NCI-H82 (cell line): Measurements from ENCODE around the gene NEK10.
A peak's percentile ranks its signal among the peaks of the same experiment; 100 is the strongest.

ENCODE experiments used
- DNase-seq: peaks from one replicate; lab custom pipeline; 2025; lab: John Stamatoyannopoulos, UW

Gene NEK10

DNA sequence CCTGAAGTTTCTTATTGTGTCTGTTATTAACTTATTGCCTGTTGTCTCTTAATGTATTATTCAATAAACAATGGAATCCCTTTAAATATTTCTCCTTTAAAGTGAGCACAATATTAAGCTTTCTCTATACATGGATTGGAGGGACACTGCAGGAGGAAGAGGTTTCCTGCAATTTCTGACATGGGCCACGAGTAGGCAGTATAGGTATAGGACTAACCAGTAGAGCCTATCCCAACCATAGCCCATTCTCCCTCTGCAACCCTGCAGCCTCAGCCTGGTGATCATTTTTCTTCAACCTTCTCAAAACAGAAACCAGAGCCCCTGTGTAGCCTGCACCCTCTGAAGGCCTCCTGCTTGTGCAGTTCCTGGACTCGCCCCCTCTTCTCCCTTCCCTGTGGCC, 124.8 kb downstream of the NEK10 start:
- no peak for DNase-seq

DNA sequence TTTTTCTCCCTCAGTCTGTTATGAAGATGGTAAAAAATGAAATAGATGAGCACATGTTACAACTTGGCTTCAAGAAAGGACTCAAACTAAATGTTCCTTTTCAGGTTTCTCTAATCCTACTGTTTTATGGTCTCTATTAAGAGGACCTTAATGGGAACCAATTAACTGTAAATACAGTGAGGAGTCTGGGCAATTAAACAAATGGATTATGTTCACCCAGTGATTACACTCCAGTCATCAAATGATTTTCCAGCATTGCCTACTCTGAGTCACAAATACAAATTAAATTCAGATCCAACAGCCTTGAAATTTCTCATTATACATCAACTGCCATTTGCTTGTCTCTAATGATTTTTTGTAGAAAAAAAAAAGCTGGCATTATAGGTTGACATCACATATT, 129.2 kb downstream of the NEK10 start:
- DNase-seq: no peak

DNA sequence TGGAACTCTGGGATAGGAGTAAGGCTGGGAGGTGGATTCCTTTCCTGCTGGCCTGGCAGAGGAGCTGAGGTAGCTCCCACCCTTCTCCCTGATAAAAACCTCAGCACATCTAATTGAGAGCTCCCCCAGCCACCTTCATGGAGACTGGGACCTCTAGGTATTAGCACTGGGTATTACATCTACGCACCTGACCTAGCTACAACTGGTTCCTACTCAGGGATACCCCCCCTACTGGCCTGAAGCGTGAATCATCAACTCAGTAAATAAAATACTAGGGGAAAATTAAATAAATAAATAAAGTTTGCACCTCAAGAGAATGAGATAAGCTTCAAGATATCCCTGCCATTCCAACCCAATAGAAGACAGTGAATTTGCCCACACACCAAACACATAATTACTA, 140.4 kb downstream of the NEK10 start:
- DNase-seq: no peak

DNA sequence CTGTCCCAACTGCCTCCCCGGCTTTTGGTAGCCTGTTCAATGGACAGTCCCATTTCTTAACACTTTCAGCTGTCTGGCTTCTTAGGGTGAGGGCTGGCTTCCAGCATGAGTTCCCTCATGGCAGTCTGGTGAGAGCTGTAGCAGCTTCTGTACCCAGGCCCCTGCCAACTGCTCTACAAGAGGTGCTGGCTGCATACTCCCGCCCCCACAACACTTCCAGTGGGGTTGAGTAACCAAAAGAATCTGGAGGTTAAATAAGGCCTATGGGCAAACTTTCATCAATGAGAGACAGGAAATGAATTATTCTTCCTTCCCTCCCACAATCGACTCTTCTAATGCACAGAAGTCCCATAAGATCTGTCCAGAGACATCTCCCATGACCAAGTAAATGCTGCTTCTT, 145.0 kb downstream of the NEK10 start:
- no peak for DNase-seq

DNA sequence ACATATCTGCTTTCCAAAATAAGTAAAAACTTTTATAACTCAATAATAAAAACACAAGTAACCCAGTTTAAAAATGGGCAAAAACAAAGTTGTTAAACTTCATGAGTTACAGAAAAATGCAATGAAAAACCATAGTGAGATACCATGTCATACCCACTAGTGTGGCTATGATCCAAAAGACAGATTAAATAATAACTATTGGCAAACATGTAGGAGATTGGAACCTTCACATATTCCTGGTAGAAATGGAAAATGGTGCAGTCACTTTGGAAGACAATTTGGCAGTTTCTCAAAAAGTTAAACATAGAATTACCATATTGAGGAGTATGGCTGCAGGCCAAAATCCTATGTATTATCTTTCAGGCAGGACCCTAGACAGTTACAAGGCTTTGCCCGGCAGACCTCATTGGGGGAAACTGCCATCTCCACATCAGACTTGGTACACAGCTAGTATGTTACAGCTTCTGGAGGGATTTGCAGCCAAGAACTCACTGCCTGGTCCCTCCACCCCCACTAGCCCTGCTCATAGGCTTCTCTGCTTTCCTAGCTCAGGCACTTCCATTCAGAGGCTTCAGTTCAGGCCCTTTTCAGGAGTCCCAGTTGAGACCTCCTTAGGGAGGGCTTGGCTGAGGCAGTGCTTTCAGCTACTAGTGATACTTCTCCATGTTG, 147.8 kb downstream of the NEK10 start:
- DNase-seq: no peak

DNA sequence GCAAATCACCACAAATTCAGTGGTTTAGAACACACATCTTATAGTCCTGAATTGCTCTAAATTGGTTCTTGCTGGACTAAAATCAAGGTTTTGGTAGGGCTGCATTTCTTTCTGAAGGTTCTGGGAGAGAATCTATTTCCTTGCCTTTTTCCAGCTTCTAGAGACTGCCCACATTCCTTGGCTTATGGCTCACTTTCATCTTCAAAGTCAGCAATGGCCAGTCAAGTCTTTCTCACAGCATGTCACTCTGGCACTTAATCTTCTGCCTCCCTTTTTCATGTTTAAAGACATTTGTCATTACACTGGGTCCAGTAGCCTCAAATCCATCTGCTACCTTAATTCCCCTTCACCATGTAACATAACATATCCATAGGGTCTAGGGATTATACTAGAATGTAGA, 149.0 kb downstream of the NEK10 start:
- peak; percentile 31 for DNase-seq

DNA sequence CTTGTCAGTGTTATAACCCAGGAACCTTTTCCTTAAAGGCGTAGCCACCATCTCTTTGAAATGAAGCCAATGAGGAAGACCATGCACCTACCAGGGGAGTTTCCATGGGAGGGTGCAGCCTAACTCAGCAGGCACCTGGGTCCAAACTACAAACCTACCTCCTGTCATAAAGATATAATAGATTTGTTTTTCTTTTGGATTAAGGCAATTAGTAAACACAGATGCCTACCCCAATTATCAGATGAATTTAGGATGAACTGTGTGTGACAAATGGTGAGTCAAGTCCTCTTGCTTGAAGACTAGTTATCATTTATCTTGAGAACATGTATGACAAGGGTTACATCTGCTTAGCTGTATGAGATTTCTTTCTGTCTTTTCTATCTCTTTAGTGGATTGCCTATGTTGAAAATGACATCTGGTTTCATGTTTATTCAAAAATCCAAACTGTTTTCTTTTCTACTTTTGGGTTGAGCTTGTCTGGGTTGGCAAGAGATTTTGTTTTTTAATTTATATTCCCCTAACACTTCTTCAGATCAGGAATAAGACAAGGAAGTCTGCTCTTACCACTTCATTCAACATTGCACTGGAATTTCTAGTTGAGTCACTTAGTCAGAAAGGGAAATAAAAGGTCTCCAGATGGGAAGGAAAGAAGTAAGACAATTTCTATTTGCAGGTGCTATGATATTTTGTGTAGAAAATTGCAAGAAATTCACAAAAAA, 149.9 kb downstream of the NEK10 start:
- peak; percentile 36 for DNase-seq

DNA sequence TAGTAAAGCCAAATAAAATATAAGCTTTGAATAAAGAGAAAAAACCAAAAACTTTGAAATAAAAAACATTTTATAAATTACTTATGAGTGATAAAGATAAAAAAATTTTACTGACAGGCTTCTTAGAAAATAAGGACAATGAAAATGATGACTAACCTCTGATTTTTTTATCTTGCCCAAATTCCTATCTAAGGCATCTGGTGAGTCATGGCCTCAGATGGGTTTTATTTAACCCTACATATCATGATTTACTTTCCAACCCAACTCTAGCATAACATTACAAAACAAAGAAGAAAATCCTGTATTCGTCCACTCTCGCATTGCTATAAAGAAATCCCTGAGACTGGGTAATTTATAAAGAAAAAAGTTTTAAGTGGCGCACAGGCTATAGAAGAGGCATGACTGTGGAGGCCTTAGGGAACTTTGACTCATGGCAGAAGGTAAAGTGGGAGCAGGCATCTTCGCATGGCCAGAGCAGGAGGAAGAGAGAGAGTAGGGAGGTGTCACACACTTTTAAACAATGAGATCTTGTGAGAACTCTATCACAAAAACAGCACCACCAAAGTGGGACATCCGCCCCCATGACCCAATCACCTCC, 152.1 kb downstream of the NEK10 start:
- no peak for DNase-seq

DNA sequence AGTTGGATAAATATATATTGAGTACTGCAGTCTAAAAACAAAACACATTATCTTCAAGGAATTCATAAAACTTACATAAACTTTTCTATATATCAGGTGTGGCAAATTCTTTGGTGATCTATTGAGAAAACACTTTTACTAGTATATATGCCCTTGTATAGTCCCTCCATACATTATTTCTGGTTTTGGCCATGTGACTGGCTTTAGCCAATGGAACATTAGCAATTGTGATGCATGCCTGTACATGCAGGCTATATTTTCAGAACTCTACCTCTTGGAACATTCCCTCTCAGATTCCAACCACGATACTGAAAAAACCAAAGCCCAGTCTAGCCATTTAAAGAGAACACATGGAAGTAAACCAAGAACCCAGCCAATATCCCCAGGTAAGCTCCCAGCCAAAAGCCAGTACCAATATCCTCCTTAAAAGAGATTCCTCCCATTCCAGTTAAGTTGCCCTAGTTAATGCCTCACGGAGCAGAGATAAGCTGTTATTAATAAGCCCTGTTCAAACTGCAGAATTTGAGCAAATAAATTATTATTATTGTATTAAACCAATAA, 152.8 kb downstream of the NEK10 start:
- no peak for DNase-seq

DNA sequence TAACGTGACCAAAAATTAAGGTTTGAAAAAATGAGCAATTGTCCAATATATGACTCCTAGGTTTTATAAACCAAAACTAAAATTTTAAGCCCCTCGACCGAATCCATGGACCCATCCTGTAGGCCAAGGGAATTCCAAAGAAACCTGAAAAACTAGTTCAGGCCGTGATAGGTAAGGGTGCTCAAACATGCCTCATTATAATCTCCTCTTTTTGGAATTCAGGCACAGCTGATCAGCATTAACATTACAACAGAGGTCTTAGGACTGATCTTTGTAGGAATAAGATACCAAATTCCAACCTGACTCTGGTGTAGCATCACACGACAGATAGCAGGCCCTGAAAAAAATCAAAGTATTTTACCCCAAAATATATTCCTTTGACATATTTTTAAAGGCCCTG, 155.7 kb downstream of the NEK10 start:
- no peak for DNase-seq

DNA sequence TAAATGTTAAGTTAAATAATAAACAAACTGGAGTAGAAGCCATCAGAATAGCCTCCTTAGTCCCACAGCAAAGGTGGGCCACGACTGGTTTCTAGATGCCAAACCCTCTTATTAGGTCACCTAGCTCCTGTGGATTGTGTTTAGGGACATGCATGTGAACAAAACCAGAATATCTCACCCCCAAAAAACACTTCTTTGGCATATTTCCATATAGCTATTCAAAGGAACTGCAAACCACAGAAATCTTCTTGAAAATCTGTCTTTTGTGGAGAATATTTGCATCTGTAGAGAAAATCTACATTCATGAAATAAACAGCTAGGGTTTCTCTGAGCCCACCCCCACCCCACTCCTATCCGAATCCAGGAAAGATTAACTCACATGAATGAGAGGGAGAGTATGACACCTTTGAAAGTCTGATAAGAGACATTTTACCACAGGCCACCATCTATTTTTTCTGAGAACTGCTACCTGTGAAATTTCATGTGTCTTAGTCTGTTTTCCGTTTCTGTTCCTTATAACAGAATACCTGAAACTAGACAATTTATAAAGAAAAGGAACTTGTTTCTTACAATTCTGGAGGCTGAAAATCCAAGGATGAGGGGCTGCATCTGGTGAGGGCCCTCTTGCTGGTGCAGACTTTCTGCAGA, 159.4 kb downstream of the NEK10 start:
- DNase-seq: no peak

DNA sequence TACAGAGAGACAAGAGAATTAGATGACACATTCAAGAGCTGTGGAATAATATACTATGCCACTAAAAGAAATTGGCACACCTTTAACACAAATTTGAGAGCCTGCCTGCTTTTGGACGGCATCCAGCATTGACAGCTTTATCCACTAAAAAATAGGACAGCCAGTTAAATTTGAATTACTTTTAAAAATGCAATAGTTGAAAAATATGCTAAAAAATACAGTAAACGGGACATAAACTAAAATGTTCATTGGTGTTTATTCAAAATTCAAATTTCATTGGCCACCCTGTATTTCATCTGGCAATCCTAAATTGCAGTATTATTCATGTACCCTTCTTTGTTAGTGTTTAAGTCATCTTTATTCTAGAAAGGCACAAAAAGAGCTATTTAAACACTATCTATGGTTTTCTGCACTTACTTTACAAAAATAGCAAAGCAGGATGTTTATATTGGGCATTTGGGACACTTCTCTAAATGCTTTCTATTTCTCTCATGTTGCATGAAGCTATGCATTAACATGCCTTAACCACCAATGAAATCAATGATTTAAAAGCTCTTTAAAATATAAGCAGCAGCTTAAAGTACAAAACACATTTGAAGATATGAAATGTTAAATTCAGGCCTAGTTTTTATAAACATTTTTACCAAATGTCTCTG, 160.1 kb downstream of the NEK10 start:
- no peak for DNase-seq

DNA sequence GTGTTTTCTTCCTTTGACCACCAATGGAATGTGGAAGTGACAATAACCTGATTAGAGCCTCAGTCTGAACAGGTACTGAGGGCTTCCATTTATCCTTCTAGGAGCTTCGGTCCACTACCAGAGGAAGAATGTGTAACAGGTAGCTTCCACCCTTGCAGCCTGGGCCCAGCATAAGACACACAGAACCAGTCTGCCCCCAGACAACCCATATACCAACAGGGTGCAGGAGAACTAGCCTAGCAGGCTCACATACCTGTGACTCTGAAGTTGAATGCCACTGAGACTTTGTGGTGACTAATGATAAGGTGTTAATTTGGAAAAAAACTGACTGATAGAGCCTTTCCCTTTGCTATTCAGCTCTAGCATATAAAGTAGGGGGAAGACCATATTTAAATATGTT, 166.2 kb downstream of the NEK10 start:
- DNase-seq: no peak

DNA sequence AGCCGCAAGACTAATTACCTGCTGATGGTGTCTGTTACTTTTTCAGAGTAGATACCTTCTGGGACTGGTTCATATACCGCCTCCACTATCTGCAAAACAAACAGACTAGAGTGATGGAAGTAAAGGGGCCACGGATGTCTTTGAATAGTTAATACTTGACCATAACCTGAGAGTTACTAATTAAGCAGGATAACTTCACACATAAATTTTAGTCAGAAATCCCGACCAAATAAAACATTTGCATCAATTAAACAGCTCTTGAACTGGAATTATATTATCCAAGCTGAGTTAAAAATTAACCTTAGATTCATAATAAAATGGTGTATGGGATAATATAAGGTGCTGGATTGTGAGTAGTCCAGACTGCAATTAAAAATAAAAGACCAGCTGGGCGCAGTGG, 167.7 kb downstream of the NEK10 start:
- no peak for DNase-seq

DNA sequence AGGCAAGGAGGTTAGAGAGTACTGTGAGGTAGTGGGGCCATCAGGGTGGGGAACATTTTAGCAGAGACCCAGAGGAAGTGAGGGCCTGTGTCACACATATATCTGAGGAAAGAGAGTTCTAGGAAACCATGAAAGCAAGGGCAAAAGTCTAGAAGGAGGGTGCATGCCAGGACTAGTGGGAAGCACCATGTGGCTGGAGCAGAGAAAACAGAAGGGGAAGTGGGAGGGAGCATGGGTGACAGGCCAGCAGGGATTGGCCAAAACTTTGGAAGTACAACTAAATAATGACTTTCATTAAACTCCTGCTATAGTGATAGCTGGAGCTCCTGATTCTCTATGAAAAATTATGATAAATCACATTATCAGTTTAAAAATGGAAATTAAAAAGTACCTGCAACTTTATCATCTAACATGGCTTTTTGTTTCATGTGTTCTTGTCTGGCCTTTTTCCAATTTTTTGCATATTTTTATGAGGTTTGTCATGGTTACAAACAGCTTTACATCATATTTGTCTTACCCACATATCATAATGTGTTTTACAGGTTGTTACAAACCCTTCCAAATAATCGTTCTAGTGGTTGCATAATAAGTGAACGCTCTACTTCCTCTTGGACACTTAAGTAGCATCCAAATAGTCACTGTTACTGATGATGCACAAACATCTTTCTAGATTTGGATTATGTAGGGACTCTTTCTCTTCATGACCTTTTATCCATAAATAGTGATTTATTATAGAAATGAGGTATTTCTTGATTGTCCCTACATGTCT, 168.3 kb downstream of the NEK10 start:
- no peak for DNase-seq

DNA sequence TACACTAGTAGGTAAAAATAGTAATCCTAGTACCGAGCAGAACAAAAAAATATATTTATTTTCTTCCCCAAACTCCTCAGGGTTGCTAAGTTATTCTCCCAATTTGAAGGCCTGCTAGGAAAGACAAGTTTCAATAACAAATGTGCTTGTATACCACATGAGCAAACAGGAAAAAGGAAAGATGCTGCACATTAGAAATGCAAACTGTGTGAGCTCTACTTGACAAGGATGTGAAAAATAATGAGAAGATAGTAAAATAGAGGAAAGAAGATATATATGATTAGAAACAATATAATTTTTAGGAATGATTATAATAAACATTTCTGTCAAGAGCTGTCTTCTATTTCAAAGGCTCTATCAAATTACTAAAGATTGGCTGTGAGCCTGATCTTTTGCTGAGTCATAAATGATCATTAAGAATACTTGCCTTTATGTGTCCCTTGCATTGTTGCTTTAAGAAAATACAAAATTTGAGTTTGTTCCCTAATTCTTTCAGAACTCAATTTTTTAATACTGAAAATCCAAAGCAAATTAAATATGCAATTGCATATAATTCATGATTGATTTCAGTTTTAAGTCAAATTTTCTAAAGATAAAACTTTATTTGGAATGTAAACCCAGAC, 174.2 kb downstream of the NEK10 start:
- DNase-seq: no peak

DNA sequence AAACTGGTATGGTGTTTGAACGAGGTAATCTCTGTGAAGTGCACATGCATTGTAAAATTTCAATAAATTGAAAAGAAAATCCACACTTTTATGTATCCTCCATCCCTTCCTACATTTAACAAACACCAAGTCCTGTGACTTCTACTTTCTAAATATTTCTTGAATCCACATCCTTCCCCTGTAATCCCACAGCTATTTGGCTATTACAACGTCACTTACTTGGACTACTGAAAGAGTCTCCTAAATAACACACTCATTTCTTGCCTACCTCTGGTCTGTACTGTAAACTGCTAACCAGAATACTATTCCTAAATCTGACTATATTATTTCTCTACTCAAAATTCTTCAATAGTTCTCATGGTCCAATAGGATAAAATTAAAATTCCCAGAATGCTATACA, 176.1 kb downstream of the NEK10 start:
- DNase-seq: no peak

DNA sequence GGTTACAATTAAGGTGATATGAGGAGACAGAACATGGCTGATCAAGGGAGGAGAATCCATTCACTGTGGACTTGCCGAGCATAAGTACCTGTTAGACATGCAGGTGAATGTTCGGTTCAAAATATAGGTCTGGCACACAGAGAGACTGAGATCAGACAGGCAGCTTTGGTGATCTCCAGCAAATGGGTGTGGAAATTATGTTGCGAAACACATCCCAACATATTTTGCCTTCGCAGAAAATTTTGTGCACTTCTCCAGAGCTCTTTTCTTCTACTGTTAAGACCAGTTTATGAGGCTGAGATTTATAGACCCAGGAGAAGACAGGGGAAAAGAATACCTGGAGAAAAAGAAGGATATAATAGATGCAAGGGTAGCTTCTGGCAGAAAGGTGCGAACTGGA, 183.2 kb downstream of the NEK10 start:
- DNase-seq: no peak

DNA sequence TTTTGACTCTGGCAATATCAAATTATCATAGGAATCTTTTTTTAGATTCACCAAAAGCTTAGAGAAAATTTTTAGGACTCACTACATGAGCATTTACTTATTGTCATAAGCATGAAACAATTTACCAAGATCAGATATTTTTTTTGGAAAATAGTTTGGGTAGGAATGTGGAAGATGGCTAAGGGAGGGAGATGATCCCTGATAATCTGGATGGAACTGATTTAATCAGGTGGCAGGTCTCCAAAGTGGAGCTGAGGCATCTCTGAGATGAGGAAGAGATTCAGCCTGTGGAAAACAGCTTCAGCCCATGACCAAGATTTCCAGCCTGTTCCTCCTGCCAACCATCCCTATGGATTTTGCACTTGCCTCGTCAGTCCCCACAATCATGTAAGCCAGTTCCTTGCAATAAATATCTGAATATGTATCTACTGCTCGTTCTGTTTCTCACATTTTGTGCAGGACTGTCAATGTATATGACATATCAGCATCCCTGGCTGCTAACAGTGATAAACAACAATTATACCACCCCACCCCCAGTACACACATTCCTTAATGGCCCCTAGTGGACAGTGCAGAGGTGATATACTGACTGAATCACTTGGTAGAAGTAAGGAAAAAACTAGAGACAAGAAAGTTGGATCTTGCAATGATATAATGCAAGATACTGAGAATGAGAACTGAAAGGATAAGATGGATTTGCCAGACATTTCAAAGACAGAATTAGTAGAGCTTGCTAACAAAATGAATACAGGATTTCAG, 183.8 kb downstream of the NEK10 start:
- no peak for DNase-seq

DNA sequence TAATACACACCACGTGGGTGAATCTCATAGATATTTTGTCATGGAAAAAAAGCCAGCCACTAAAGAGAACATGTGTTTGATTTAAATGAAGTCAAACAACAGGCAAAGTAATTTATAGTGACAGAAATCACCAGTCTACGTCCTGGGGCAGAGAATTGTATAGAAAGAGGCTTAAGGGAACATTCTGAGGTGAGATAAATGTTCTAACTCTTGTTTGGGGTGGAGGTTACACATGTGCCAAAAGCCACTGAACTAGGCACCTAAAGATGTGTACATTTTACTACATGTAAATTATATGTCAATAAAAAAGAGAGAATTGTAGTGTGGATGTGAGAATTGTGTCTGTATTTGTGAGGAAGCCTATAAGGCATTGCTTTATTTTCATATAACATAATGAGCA, 184.9 kb downstream of the NEK10 start:
- DNase-seq: no peak
